SKM-1 treated with dmso at 0.1 percent for 144 hours (cell line): ENCODE data around the gene NEGR1.
"Not testable (repeated sequence)": the region's sequence is repeated elsewhere in the genome, so short reads cannot be mapped to it uniquely, and the experiment has no call there.

Experiments
- DNase-seq: peaks from one replicate; lab custom pipeline; 2025; ENCODE audit not compliant: unreplicated experiment; lab: John Stamatoyannopoulos, UW

The NEGR1 gene

GRCh38 chr1:71956613-71957285, 325.6 kb downstream of the NEGR1 start:
- DNase-seq, result no peak

- no peak for DNase-seq
Measured at GRCh38 chr1:71950579-71950978, 331.8 kb downstream of the NEGR1 start.

GRCh38 chr1:71949681-71950080, 332.7 kb downstream of the NEGR1 start:
- DNase-seq, result no peak

GRCh38 chr1:71948561-71948960, 333.8 kb downstream of the NEGR1 start:
- DNase-seq, result no peak

- DNase-seq, result no peak
Measured at GRCh38 chr1:71944006-71944405, 338.3 kb downstream of the NEGR1 start.

GRCh38 chr1:71940261-71940660, 342.1 kb downstream of the NEGR1 start:
- DNase-seq, result no peak

- no peak for DNase-seq
Measured at GRCh38 chr1:71930511-71930910, 351.8 kb downstream of the NEGR1 start.

- no peak for DNase-seq
Measured at GRCh38 chr1:71921935-71922559, 360.3 kb downstream of the NEGR1 start.

GRCh38 chr1:71921204-71921603, 361.1 kb downstream of the NEGR1 start:
- DNase-seq, result no peak

- DNase-seq, result no peak
Measured at GRCh38 chr1:71920556-71920955, 361.8 kb downstream of the NEGR1 start.

- no peak for DNase-seq
Measured at GRCh38 chr1:71919811-71920509, 362.4 kb downstream of the NEGR1 start.

- no peak for DNase-seq
Measured at GRCh38 chr1:71918630-71919029, 363.7 kb downstream of the NEGR1 start.

GRCh38 chr1:71916894-71917293, 365.4 kb downstream of the NEGR1 start:
- no peak for DNase-seq

GRCh38 chr1:71914626-71915025, 367.7 kb downstream of the NEGR1 start:
- no peak for DNase-seq

GRCh38 chr1:71908871-71909390, 373.4 kb downstream of the NEGR1 start:
- DNase-seq, result no peak

- no peak for DNase-seq
Measured at GRCh38 chr1:71908303-71908702, 374.0 kb downstream of the NEGR1 start.

GRCh38 chr1:71899881-71900280, 382.5 kb downstream of the NEGR1 start:
- DNase-seq, result no peak

- DNase-seq, result not testable (repeated sequence)
Measured at GRCh38 chr1:71888166-71888565, 394.2 kb downstream of the NEGR1 start.

GRCh38 chr1:71885171-71885570, 397.2 kb downstream of the NEGR1 start:
- DNase-seq, result no peak

- no peak for DNase-seq
Measured at GRCh38 chr1:71882637-71883036, 399.7 kb downstream of the NEGR1 start.

- DNase-seq, result peak; percentile 21
Measured at GRCh38 chr1:71882226-71882625, 400.1 kb downstream of the NEGR1 start.

GRCh38 chr1:71881611-71882010, 400.7 kb downstream of the NEGR1 start:
- DNase-seq, result peak; percentile 29
